Ovary (tissue), 3 donors: ENCODE measurements around the gene FFAR4.

Source experiments
- CTCF ChIP-seq, 3 donors: fragments of 450-650 bp in 2 of 3; fragments of 200-600 bp in 1 of 3; IDR thresholded peaks; one replicate each; pipeline versions ENCODE4 v1.5.1 to v1.8.0; 2016 to 2022; ENCODE audit warnings: antibody characterized with exemption in 3 of 3, mild to moderate bottlenecking in 1 of 3
- EP300 ChIP-seq: sonication (generic); formaldehyde crosslinking; IDR thresholded peaks from one replicate; pipeline ENCODE4 v1.6.1; 2017; ENCODE audit warnings: antibody characterized with exemption
- POLR2A ChIP-seq: fragments of 450-650 bp; IDR thresholded peaks from one replicate; pipeline ENCODE4 v1.6.1; 2017; ENCODE audit warnings: antibody characterized with exemption, mild to moderate bottlenecking, moderate library complexity
- donor health status: DM: no; HTN: no; CAD: no.

GRCh38 chr10:93560541-93560940, 5.9 kb upstream of the FFAR4 start:
- TF ChIP-seq CTCF (IDR thresholded peaks at IDR 0.05), result no peak
- TF ChIP-seq POLR2A, result no peak
- TF ChIP-seq EP300, result no peak
